B cell (primary cell): ENCODE results near the gene FALEC. TPM values are rescaled to one million over a fixed set of nuclear protein-coding genes. Genes with fewer than 3 reads are reported as not detected.

ENCODE experiments used
- ATAC-seq: fragments of 200-7000 bp; cut with Tn5 transposase; one replicate; pipeline ENCODE4 v1.10.0; 2021; ENCODE audit warnings: low read depth, mild to moderate bottlenecking, moderate number of reproducible peaks, moderate library complexity
- CTCF ChIA-PET: fragments of 350-600 bp; sonication (Branson Sonifier 250); formaldehyde crosslinking; loops from one replicate; lab custom pipeline; 2021; ENCODE audit warnings: antibody characterized with exemption, inconsistent platforms; lab: Charles Lee
- POLR2A ChIA-PET: fragments of 350-600 bp; sonication (Branson Sonifier 250); formaldehyde crosslinking; loops from one replicate; lab custom pipeline; 2021; ENCODE audit warnings: antibody characterized with exemption; lab: Charles Lee
- DNase-seq: peaks from one replicate; pipeline ENCODE4 v3.0.0; 2013
- H2AFZ ChIP-seq: 2 replicates; pipeline ENCODE4 v1.6.1; 2012; ENCODE audit warnings: mild to moderate bottlenecking, low read depth, low read length; ENCODE audit not compliant: insufficient read depth, poor library complexity, severe bottlenecking
- H3K27ac ChIP-seq, 2 donors: 1 replicate in 1 of 2; 2 replicates in 1 of 2; pipeline ENCODE4 v1.5.1; 2012 to 2013; ENCODE audit warnings: low read length in 2 of 2, mild to moderate bottlenecking in 2 of 2, moderate library complexity in 1 of 2
- H3K27me3 ChIP-seq, 4 experiments: fragments of 200-600 bp in 1 of 4; sonication (generic) in 1 of 4; replicated peaks in 1 of 4; 1 replicate in 2 of 4; 2 replicates in 2 of 4; pipeline versions ENCODE4 v1.6.1 to v1.7.0; 2013 to 2016; ENCODE audit warnings: low read length in 3 of 4, mild to moderate bottlenecking in 2 of 4, mixed read lengths in 1 of 4, moderate library complexity in 1 of 4; ENCODE audit not compliant: insufficient read depth in 4 of 4, control insufficient read depth in 3 of 4; ENCODE audit errors: control extremely low read depth in 1 of 4
- H3K36me3 ChIP-seq, 2 experiments: replicated peaks in 1 of 2; 1 replicate in 1 of 2; 2 replicates in 1 of 2; pipeline versions ENCODE4 v1.6.1 to v1.7.1; 2013; ENCODE audit warnings: low read length in 1 of 2; ENCODE audit not compliant: insufficient read depth in 2 of 2, control insufficient read depth in 1 of 2; ENCODE audit errors: control extremely low read depth in 1 of 2, extremely low read depth in 1 of 2
- H3K4me1 ChIP-seq, 2 donors: fragments of 200-600 bp in 1 of 2; sonication (generic) in 1 of 2; 1 replicate in 1 of 2; 2 replicates in 1 of 2; pipeline versions ENCODE4 v1.5.1 to v1.6.1; 2013 to 2017; ENCODE audit warnings: low read length in 2 of 2; ENCODE audit not compliant: control insufficient read depth in 2 of 2, insufficient read depth in 2 of 2
- H3K4me2 ChIP-seq: replicated peaks from 2 replicates; pipeline ENCODE3; 2012; ENCODE audit warnings: mild to moderate bottlenecking, low read depth, low read length; ENCODE audit not compliant: poor library complexity, severe bottlenecking
- H3K4me3 ChIP-seq, 5 experiments: fragments of 200-600 bp in 1 of 5; sonication (generic) in 1 of 5; 1 replicate in 3 of 5; 2 replicates in 2 of 5; pipeline versions ENCODE4 v1.5.1 to v1.7.0; 2011 to 2016; ENCODE audit warnings: low read length in 4 of 5, mild to moderate bottlenecking in 4 of 5, low read depth in 2 of 5, control low read depth in 1 of 5, moderate library complexity in 1 of 5; ENCODE audit not compliant: insufficient read depth in 1 of 5; ENCODE audit errors: control extremely low read depth in 1 of 5, extremely low read depth in 1 of 5
- H3K79me2 ChIP-seq: fragments of 200-600 bp; sonication (generic); one replicate; pipeline ENCODE4 v1.6.0; 2016; ENCODE audit warnings: low read length; ENCODE audit not compliant: control insufficient read depth, insufficient read depth
- H3K9ac ChIP-seq: fragments of 200-600 bp; sonication (generic); 2 replicates; pipeline ENCODE4 v1.6.1; 2017; ENCODE audit warnings: mild to moderate bottlenecking, low read length, moderate library complexity
- H3K9me3 ChIP-seq, 3 donors: one replicate each; pipeline versions ENCODE4 v1.6.1 to v1.7.1; 2013; ENCODE audit warnings: low read length in 2 of 3; ENCODE audit not compliant: control insufficient read depth in 2 of 3, insufficient read depth in 1 of 3; ENCODE audit errors: control extremely low read depth in 1 of 3
- H4K20me1 ChIP-seq: 2 replicates; pipeline ENCODE4 v1.6.0; 2012; ENCODE audit warnings: mild to moderate bottlenecking, low read length; ENCODE audit not compliant: insufficient read depth, control insufficient read depth, poor library complexity, severe bottlenecking
- H3K27ac Mint-ChIP-seq: one replicate; pipeline ENCODE4 v1.8.0; 2021; ENCODE audit warnings: mixed read lengths
- H3K27me3 Mint-ChIP-seq: one replicate; pipeline ENCODE4 v1.8.0; 2021; ENCODE audit warnings: mixed read lengths
- H3K4me1 Mint-ChIP-seq: one replicate; pipeline ENCODE4 v1.8.0; 2021; ENCODE audit warnings: mixed read lengths
- H3K4me3 Mint-ChIP-seq: one replicate; pipeline ENCODE4 v1.8.0; 2021; ENCODE audit warnings: mixed read lengths
- H3K9me3 Mint-ChIP-seq: one replicate; pipeline ENCODE4 v1.8.0; 2022; ENCODE audit warnings: mixed read lengths; ENCODE audit not compliant: insufficient read depth
- CTCF ChIP-seq: fragments of 200-600 bp; IDR thresholded peaks from one replicate; pipeline ENCODE4 v1.8.0; 2022; ENCODE audit warnings: antibody characterized with exemption, mild to moderate bottlenecking
- EZH2 ChIP-seq: IDR thresholded peaks from 2 replicates; pipeline ENCODE4 v1.6.1; 2012; ENCODE audit warnings: borderline replicate concordance, low read depth, mild to moderate bottlenecking, moderate library complexity, low read length; ENCODE audit not compliant: insufficient read depth, poor library complexity, severe bottlenecking
- WGBS: methylation state at CpG from one replicate; pipeline ENCODE4 v1.1.5; 2013; ENCODE audit warnings: missing lambda C conversion rate; ENCODE audit not compliant: insufficient coverage; 5-methylcytosine and 5-hydroxymethylcytosine counted together
- intact Hi-C: fragments of 100-400 bp; cut with micrococcal nuclease; formaldehyde crosslinking; loops from one replicate; pipeline ENCODE4 v1.10.0; 2022
- polyA plus RNA-seq: library from polyadenylated mRNA; depleted of rRNA; stranded (reverse); fragments of >200 nt; gene quantifications from 2 replicates; pipeline ENCODE4 v1.2.3, GENCODE V29; 2012
- total RNA-seq, 2 donors: library from RNA; stranded (reverse); fragments of 120-200 nt in 1 of 2; gene quantifications; 1 replicate in 1 of 2; 2 replicates in 1 of 2; pipeline versions ENCODE4 v1.2.3 to v1.2.4, GENCODE V29; 2013 to 2022

Gene FALEC
- total and polyA plus RNA-seq, 2 donors (not counting 1 experiment from before 2014, with no cell fraction given) = 1.1 to 2.6 TPM

GRCh38 chr1:150560576-150561253, 45.2 kb downstream of the FALEC start:
- Mint-ChIP-seq H3K27ac (peak overlapping the region; percentile 98), H3K4me1 (peaks cover 48% of the 10 kb centered on the region), H3K4me3 (peak overlapping the region; percentile 99), H3K9me3 (no peaks in the 10 kb centered on the region), H3K27me3 (no peaks in the 10 kb centered on the region)
- intact Hi-C loops = loop anchor here (1.0 to 5.0 kb wide), 7 partner anchors 51 to 447 kb away; partner anchors contain the start of genes ARNT, CTSS, GOLPH3L and MINDY1
- H3K4me1 ChIP-seq = peaks cover 42 to 55% of the 10 kb centered on the region in 2 donors
- H3K9ac ChIP-seq = peak overlapping the region; percentile 93
- CTCF ChIA-PET = interaction anchor here (0.6 to 14.8 kb wide), 44 partner anchors 10 to 435 kb away, joined by 3 to 661 read pairs (median 4); partner anchors contain the start of genes ADAMTSL4, ENSA, FALEC and GOLPH3L
- H3K9me3 ChIP-seq = no peaks in the 10 kb centered on the region
- H3K27ac ChIP-seq = peak overlapping the region; percentile 96 to 99
- H4K20me1 ChIP-seq = peaks cover 3% of the 10 kb centered on the region
- WGBS = 10% methylated on average over 9 of the region's 17 CpGs
- peak overlapping the region; percentile 63 to 89 (median 80) for H3K4me3 ChIP-seq
- peaks cover 31% of the 10 kb centered on the region for H3K79me2 ChIP-seq
- TF ChIP-seq CTCF (peak; percentile 78), EZH2 (no peak)
- ATAC-seq (peak; percentile 26), DNase-seq (peak; percentile 89)
- POLR2A ChIA-PET = interaction anchor here (0.6 to 10.3 kb wide), 9 partner anchors 9 to 69 kb away, joined by 3 to 371 read pairs (median 6); partner anchors contain the start of genes ENSA and MCL1
- H3K4me2 ChIP-seq = peak overlapping the region; percentile 90
- peak overlapping the region; percentile 95 for H2AFZ ChIP-seq
- no peaks in the 10 kb centered on the region for H3K36me3 ChIP-seq
- H3K27me3 ChIP-seq = no peaks in the 10 kb centered on the region
